Hepatocyte (in vitro differentiated cells): ENCODE measurements around the gene FAM111A.

Experiments used
- CTCF ChIP-seq: fragments of 200-600 bp; sonication (generic); IDR thresholded peaks from 2 replicates; pipeline ENCODE4 v1.5.1; 2016; ENCODE audit warnings: antibody characterized with exemption, mild to moderate bottlenecking; ENCODE audit not compliant: poor library complexity
- EZH2 ChIP-seq: fragments of 200-600 bp; sonication (generic); IDR thresholded peaks from 2 replicates; pipeline ENCODE4 v1.6.1; 2016; ENCODE audit warnings: antibody characterized with exemption, mild to moderate bottlenecking, borderline replicate concordance

GRCh38 chr11:59117774-59118173 lies 24.9 kb upstream of the FAM111A start:
- TF ChIP-seq CTCF (no peak), EZH2 (no peak)
